ENCODE results near the gene INHBB.

INHBB gene

DNA sequence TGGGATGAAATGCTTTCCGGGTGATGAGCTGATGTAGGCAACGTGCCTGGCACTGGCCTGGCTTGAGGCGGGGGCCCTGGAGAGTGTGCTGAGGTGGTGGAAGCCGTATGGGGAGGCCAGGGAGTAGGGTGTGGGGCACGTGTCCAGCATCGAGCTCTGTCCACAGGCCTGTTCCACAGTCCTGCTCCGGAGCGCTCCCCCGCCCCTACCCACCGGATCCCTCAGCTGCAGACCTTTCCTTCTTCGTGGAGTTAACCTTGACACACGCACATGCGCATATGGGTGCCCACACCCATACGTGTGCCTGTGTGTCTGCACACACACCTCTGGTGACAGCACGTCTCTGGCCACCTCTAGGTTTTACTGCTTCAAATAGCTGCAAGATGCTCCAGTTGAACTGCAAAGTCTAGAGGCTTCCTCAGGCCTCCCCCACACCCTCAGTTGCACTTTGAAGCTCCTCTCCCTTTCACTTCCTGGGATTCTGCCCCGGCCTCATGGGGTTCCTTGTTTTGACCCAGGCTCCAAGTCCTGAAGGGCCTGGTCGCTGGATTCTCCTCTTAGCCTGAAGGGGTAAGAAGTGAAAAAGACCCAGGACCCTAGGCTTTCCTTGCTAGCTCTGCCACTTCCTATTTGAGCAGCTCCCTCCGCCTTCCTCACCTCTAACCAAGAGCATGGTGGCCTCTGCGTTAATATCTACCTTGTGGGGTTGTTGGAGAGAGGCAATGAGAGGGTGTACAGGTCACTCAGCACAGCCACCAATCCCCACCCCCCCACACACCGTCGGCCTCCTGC is 49.5 kb downstream of the INHBB start:
- Mint-ChIP-seq H3K27me3 (ENCODE audit: low read depth) (no peaks in the 10 kb centered on the region), H3K27ac (no peak overlapping the region), H3K4me3 (no peak overlapping the region), H3K36me3 (ENCODE audit: low read depth) (no peaks in the 10 kb centered on the region), H3K4me1 (ENCODE audit: low read depth) (no peaks in the 10 kb centered on the region), H3K9me3 (no peaks in the 10 kb centered on the region)

DNA sequence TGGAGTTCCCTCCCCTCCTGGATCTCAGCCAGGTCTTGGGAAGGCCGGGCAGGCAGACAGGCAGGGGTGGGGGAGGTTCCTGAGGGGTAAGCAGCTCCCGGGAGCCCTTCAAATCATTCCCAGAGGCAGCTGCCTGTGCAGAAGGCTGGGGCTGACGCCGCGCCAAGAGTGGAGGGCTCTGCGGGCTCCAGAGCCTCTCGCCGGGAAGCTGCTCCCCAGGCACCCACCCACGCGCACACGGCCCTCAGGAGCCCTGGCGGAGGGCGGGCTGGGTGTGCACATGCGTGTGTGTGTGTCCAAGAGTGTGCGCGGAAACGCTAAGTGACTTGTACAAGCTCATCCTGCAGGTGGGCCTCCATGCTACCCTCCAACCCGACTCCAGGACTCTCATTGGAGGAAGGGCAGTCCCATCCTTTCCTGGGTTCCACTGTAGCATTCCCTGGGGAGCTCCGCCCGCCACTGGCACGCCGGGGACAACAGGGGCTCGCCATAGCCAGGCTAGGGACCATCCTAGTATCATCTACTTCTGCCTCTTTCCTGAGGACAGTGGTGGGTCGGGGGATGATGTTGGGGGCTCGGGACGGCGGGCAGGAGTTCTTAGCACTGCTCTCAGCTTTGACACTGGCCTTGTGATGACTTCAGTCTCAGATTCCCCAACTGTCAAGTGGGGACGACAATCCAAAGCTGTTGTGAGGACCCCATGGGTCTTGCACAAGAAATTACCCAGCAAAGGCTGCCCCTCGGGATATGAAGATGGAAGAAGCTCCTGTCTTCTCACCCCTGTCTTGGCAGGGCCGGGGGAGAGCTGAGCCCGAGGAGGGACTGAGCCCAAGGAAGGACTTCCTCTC is 50.3 kb downstream of the INHBB start:
- H3K9me3 Mint-ChIP-seq = no peaks in the 10 kb centered on the region
- H3K4me3 Mint-ChIP-seq = no peak overlapping the region
- no peaks in the 10 kb centered on the region for H3K36me3 Mint-ChIP-seq (ENCODE audit: low read depth)
- H3K4me1 Mint-ChIP-seq (ENCODE audit: low read depth) = no peaks in the 10 kb centered on the region
- no peaks in the 10 kb centered on the region for H3K27me3 Mint-ChIP-seq (ENCODE audit: low read depth)
- H3K27ac Mint-ChIP-seq = no peak overlapping the region

DNA sequence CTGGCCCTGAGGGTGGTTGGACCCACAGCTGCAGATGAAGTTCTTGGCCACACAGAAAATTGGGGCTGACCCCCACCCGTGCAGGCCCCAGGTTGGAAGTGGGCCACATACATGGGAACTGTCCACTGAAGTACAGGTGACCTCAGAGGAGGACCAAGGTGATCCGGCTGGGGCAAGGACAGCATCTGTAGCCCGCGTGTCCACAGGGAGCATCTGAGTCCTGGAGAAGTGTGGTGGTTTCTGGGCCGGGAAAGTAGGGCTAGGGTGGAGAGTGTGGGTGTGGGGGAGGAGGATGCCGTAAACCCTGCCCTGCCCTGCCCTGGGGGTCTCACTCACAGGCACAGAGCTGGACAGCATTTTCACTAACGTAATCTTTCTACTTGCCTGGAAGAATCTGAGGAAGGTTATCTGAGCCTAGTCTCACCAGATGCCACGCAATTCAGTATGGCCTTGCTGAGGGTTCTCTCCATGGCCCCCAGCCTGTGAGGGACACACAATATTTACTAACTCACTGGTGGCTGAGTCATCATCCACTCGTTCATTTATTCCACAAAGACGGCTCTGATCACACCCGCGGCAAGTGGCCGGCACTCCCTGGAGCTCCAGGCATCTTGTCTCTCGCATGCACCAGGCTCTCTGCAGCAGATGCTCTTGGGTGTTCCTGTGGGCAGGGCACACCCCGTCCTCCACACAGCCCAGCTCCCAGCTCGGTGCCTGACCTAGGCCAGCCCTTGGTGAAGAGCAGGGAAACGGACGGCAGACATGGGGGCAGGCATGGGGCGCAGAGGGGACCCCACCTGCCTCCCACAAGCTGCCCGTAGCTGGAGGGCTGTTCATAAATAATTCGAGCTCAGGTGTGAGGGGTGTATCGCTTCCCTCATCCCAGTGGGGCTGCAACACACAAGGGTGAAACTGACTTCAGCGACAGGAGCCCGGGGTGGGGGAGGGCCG is 51.2 kb downstream of the INHBB start:
- Mint-ChIP-seq H3K27ac (no peak overlapping the region), H3K4me1 (ENCODE audit: low read depth) (no peaks in the 10 kb centered on the region), H3K9me3 (no peaks in the 10 kb centered on the region), H3K4me3 (no peak overlapping the region), H3K27me3 (ENCODE audit: low read depth) (no peaks in the 10 kb centered on the region), H3K36me3 (ENCODE audit: low read depth) (no peaks in the 10 kb centered on the region)

GRCh38 chr2:120398051-120398995 is 52.4 kb downstream of the INHBB start:
- H3K36me3 Mint-ChIP-seq (ENCODE audit: low read depth) = no peaks in the 10 kb centered on the region
- H3K4me1 Mint-ChIP-seq (ENCODE audit: low read depth) = no peaks in the 10 kb centered on the region
- no peaks in the 10 kb centered on the region for H3K27me3 Mint-ChIP-seq (ENCODE audit: low read depth)
- no peak overlapping the region for H3K4me3 Mint-ChIP-seq
- H3K27ac Mint-ChIP-seq = no peak overlapping the region
- no peaks in the 10 kb centered on the region for H3K9me3 Mint-ChIP-seq

DNA sequence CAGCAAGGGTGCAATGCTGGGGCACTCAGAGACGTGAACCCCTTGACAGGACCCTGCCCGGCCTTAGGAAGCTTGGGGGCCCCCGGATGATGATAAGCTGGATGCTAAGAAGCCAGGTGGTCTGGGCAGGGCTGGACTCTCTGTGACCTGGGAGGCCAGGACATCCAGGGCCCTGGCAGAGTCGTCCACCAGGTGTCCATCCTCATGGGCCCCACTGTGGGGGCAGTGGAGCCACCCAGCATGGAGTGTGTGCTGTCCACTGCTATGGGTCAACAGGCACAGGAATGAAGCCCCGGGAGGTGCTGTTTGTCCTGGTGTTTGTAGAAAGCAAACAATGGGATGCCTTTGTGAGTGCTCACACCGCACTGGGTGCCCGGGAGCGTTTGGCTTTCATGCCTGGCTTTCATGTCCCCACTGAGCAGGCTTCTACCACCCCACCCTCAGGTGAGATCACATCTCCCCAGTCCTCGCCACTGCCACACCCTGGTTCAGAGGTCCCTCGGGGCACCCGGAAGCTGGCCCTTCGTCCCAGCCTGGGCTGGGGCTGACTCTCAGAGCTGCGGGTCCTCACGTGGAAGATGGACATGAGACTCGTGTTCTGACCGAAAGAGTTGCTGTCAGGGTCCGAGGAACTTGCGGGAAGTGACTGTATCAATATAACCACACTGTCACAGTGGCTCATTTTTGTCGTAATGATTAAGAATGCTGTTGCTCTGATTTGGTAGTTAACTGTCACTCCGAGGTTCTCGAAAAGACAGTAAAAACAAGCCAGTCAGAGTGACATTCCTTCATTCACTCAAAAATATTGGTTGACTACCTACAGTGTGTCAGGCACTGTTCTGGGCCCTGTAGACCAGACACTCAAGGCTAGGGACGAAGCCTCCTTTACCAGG is 53.3 kb downstream of the INHBB start:
- Mint-ChIP-seq H3K4me3 (no peak overlapping the region), H3K4me1 (ENCODE audit: low read depth) (no peaks in the 10 kb centered on the region), H3K9me3 (no peaks in the 10 kb centered on the region), H3K27me3 (ENCODE audit: low read depth) (no peaks in the 10 kb centered on the region), H3K36me3 (ENCODE audit: low read depth) (no peaks in the 10 kb centered on the region), H3K27ac (no peak overlapping the region)

GRCh38 chr2:120399889-120400240 is 53.9 kb downstream of the INHBB start:
- H3K4me1 Mint-ChIP-seq (ENCODE audit: low read depth) = no peaks in the 10 kb centered on the region
- H3K9me3 Mint-ChIP-seq = no peaks in the 10 kb centered on the region
- H3K27me3 Mint-ChIP-seq (ENCODE audit: low read depth) = no peaks in the 10 kb centered on the region
- H3K36me3 Mint-ChIP-seq (ENCODE audit: low read depth) = no peaks in the 10 kb centered on the region
- H3K4me3 Mint-ChIP-seq = no peak overlapping the region
- no peak overlapping the region for H3K27ac Mint-ChIP-seq

DNA sequence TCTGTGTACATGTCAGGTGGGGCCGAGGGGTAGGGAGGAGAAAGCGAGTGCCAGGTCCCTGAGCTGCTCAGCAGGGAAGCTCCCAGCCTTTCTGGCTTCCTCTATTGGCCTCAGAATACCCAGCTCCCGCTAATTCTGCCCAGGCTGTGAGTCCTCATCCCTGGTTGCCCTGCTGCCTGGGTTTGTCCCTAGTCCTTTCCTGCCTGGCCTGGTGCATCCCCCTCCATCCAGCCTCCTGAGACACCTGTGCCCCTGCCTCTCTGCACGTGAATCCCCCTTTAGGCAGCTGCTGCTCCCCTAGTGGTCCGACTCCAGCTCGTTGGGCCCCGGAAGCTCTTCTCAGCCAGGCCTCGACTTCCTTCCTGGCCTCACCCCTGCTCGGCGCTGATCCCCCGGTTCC is 54.6 kb downstream of the INHBB start:
- no peak overlapping the region for H3K4me3 Mint-ChIP-seq
- no peaks in the 10 kb centered on the region for H3K4me1 Mint-ChIP-seq (ENCODE audit: low read depth)
- H3K36me3 Mint-ChIP-seq (ENCODE audit: low read depth) = no peaks in the 10 kb centered on the region
- no peak overlapping the region for H3K27ac Mint-ChIP-seq
- H3K9me3 Mint-ChIP-seq = no peaks in the 10 kb centered on the region
- H3K27me3 Mint-ChIP-seq (ENCODE audit: low read depth) = no peaks in the 10 kb centered on the region

Measured in T-helper 1 cell treated with Interleukin-12 subunit alpha and Interleukin-12 subunit beta and Interleukin-4 antibody, amounts not matched to agents 30 μg/mL and 1 μg/mL, for 36 hours (primary cell).